Right ventricle myocardium inferior (tissue), 1 donor: Measurements from ENCODE around the gene WFIKKN2. TPM values are rescaled to one million over a fixed set of nuclear protein-coding genes. Genes with fewer than 3 reads are reported as not detected.
A peak's percentile ranks its signal among the peaks of the same experiment; 100 is the strongest.

Experiments used
- ATAC-seq: fragments of 200-7000 bp; cut with Tn5 transposase; one replicate; pipeline ENCODE4 v1.9.1; 2020; ENCODE audit warnings: mild to moderate bottlenecking, moderate library complexity
- DNase-seq: peaks from one replicate; pipeline ENCODE4 v3.0.0; 2021; ENCODE audit errors: missing footprints
- intact Hi-C: fragments of 100-400 bp; cut with DNase I; formaldehyde crosslinking; loops from one replicate; pipeline ENCODE4 v1.11.0; 2022
- total RNA-seq: library from RNA; stranded (reverse); fragmentation: NEBNext Ultra II Directional; extraction: Animal tissue kit (Norgen Biotek cat#: 25700); gene quantifications from one replicate; pipeline ENCODE4 v1.2.1, GENCODE V29; 2021
- donor health status: DM: no; HTN: yes; CAD: no; lungs with severe emphysema.

The WFIKKN2 gene
- total RNA-seq, 1 donor from 2014 or later = 0.14 TPM

- intact Hi-C loops = loop anchor here (1.0 kb wide), 1 partner anchor 12 kb away; no protein-coding TSS in a partner anchor
- DNase-seq = no peak
- ATAC-seq = peak; percentile 17
Measured at GRCh38 chr17:50884439-50885311, 49.3 kb downstream of the WFIKKN2 start.

- ATAC-seq = no peak
- intact Hi-C loops = no loop called here
Measured at GRCh38 chr17:50887705-50888245, 52.4 kb downstream of the WFIKKN2 start.

GRCh38 chr17:50889528-50890118, 54.2 kb downstream of the WFIKKN2 start:
- ATAC-seq (peak; percentile 82), DNase-seq (no peak)
- intact Hi-C loops = no loop called here

More at GRCh38 chr17:50887705-50888245, 52.4 kb downstream of the WFIKKN2 start:
- no peak for DNase-seq

- intact Hi-C loops = no loop called here
- ATAC-seq (no peak), DNase-seq (no peak)
Measured at GRCh38 chr17:50890675-50891516, 55.5 kb downstream of the WFIKKN2 start.

GRCh38 chr17:50891577-50891989, 56.2 kb downstream of the WFIKKN2 start:
- intact Hi-C loops = no loop called here
- ATAC-seq (no peak), DNase-seq (no peak)

Other genes with a start within 250 kb of the WFIKKN2 start
- 0.68 TPM for gene ABCC3, start 200.7 kb upstream of the WFIKKN2 start, total RNA-seq
- gene ANKRD40, start 127.7 kb upstream of the WFIKKN2 start, total RNA-seq = 60.9 TPM
- 49.3 TPM for gene LUC7L3, start 116.0 kb upstream of the WFIKKN2 start, total RNA-seq
- not detected for gene ANKRD40CL, start 68.1 kb upstream of the WFIKKN2 start, total RNA-seq
- 83.3 TPM for gene TOB1, start 30.8 kb downstream of the WFIKKN2 start, total RNA-seq